Vagina (tissue), 2 donors: Measurements from ENCODE around the gene CRLF3.

Experiments
- CTCF ChIP-seq, 3 experiments: fragments of 450-650 bp in 2 of 3; fragments of 200-600 bp in 1 of 3; sonication (generic) in 1 of 3; IDR thresholded peaks; one replicate each; pipeline ENCODE4 v1.5.1; 2017 to 2019; ENCODE audit warnings: antibody characterized with exemption in 3 of 3, mild to moderate bottlenecking in 2 of 3, moderate library complexity in 2 of 3
- POLR2A ChIP-seq, 2 donors: fragments of 450-650 bp; IDR thresholded peaks; one replicate each; pipeline ENCODE4 v1.6.1; 2017; ENCODE audit warnings: antibody characterized with exemption in 2 of 2, mild to moderate bottlenecking in 2 of 2, moderate library complexity in 2 of 2
- POLR2AphosphoS5 ChIP-seq, 2 donors: sonication (generic); formaldehyde crosslinking; IDR thresholded peaks; one replicate each; pipeline ENCODE4 v1.9.0; 2017; ENCODE audit warnings: antibody characterized with exemption in 2 of 2, mild to moderate bottlenecking in 2 of 2, low read depth in 1 of 2; ENCODE audit not compliant: insufficient read depth in 1 of 2

- TF ChIP-seq CTCF (IDR thresholded peaks at IDR 0.05) (no peak), POLR2A (IDR thresholded peaks at IDR 0.05) (no peak), POLR2AphosphoS5 (IDR thresholded peaks at IDR 0.05; ENCODE audit: insufficient read depth in 1 of 2, low read depth in 1 of 2) (no peak)
Measured at GRCh38 chr17:30782206-30782605, 42.3 kb downstream of the CRLF3 start.
